Measurements from ENCODE around the gene EYA2.

GRCh38 chr20:46916258-46916603 is 21.6 kb downstream of the EYA2 start:
- TF ChIP-seq CTCF (conservative IDR thresholded peaks at IDR 0.05; ENCODE audit: low read length) (no peak), EZH2phosphoT487 (IDR thresholded peaks at IDR 0.05; ENCODE audit: borderline replicate concordance) (no peak)

Data from Loucy (cell line).